GM12878 (cell line): ENCODE results near the gene MARF1. TPM values are rescaled to one million over a fixed set of nuclear protein-coding genes. Genes with fewer than 3 reads are reported as not detected.

Experiments used
- BMI1 ChIP-seq: fragments of 450-650 bp; IDR thresholded peaks from 2 replicates; pipeline ENCODE4 v1.6.1; 2016; ENCODE audit warnings: mild to moderate bottlenecking, moderate library complexity, borderline replicate concordance
- BRCA1 ChIP-seq: IDR thresholded peaks from 2 replicates; pipeline ENCODE4 v1.6.1; 2011; ENCODE audit warnings: low read depth, low read length, improper control_type of control experiment
- CBFB ChIP-seq: IDR thresholded peaks from 2 replicates; pipeline ENCODE4 v1.6.1; 2016; ENCODE audit warnings: antibody characterized with exemption, low read depth
- EGR1 ChIP-seq, 2 experiments: IDR thresholded peaks; 1 replicate in 1 of 2; 2 replicates in 1 of 2; pipeline ENCODE4 v1.6.1; 2011 to 2012; ENCODE audit warnings: low read depth in 2 of 2, low read length in 2 of 2, borderline replicate concordance in 1 of 2, mild to moderate bottlenecking in 1 of 2, moderate library complexity in 1 of 2
- EZH2 ChIP-seq: IDR thresholded peaks from 2 replicates; pipeline ENCODE4 v1.6.1; 2012; ENCODE audit warnings: low read depth, mild to moderate bottlenecking, control low read depth, inconsistent platforms, low read length, borderline replicate concordance; ENCODE audit not compliant: control insufficient read depth
- FOXK2 ChIP-seq: fragments of 450-650 bp; IDR thresholded peaks from 2 replicates; pipeline ENCODE4 v1.6.1; 2017; ENCODE audit warnings: mild to moderate bottlenecking, moderate library complexity
- IKZF2 ChIP-seq, 2 experiments: fragments of 450-650 bp; IDR thresholded peaks; 2 replicates each; pipeline ENCODE4 v1.6.1; 2017; ENCODE audit warnings: mild to moderate bottlenecking in 2 of 2, moderate library complexity in 2 of 2
- NFXL1 ChIP-seq: fragments of 450-650 bp; IDR thresholded peaks from 2 replicates; pipeline ENCODE4 v1.6.1; 2017; ENCODE audit warnings: antibody characterized with exemption, mild to moderate bottlenecking, borderline replicate concordance
- PAX8 ChIP-seq: fragments of 450-650 bp; IDR thresholded peaks from 2 replicates; pipeline ENCODE4 v1.6.1; 2017; ENCODE audit warnings: mild to moderate bottlenecking, moderate library complexity
- PBX3 ChIP-seq: IDR thresholded peaks from 2 replicates; pipeline ENCODE4 v1.6.1; 2011; ENCODE audit warnings: mild to moderate bottlenecking, low read depth, low read length, moderate library complexity; ENCODE audit not compliant: insufficient replicate concordance
- RAD21 ChIP-seq: IDR thresholded peaks from 2 replicates; pipeline ENCODE4 v1.6.1; 2011; ENCODE audit warnings: mild to moderate bottlenecking, low read depth, low read length, moderate library complexity; ENCODE audit not compliant: insufficient read depth
- RCOR1 ChIP-seq: conservative IDR thresholded peaks from 2 replicates; pipeline ENCODE4 v1.6.1; 2012; ENCODE audit warnings: low read depth, low read length, improper control_type of control experiment
- RFX5 ChIP-seq: IDR thresholded peaks from 2 replicates; pipeline ENCODE4 v1.6.1; 2011; ENCODE audit warnings: low read depth, low read length, improper control_type of control experiment
- SRF ChIP-seq, 2 experiments: IDR thresholded peaks; 2 replicates each; pipeline ENCODE4 v1.6.1; 2011; ENCODE audit warnings: low read depth in 2 of 2, low read length in 2 of 2, mild to moderate bottlenecking in 1 of 2, moderate library complexity in 1 of 2
- STAT1 ChIP-seq: fragments of 450-650 bp; conservative IDR thresholded peaks from 2 replicates; pipeline ENCODE4 v1.6.1; 2014; ENCODE audit warnings: antibody characterized with exemption, mild to moderate bottlenecking
- TCF7 ChIP-seq: IDR thresholded peaks from 2 replicates; pipeline ENCODE4 v1.6.1; 2014; ENCODE audit warnings: antibody characterized with exemption, borderline replicate concordance
- ZBTB33 ChIP-seq: fragments of 450-650 bp; IDR thresholded peaks from 2 replicates; pipeline ENCODE4 v1.6.1; 2017; ENCODE audit warnings: mild to moderate bottlenecking
- ZNF274 ChIP-seq: IDR thresholded peaks from one replicate; pipeline ENCODE4 v1.8.0; 2011; ENCODE audit not compliant: insufficient read length, insufficient read depth
- ZNF622 ChIP-seq: fragments of 450-650 bp; IDR thresholded peaks from 2 replicates; pipeline ENCODE4 v1.6.1; 2017; ENCODE audit warnings: mild to moderate bottlenecking, inconsistent platforms
- polyA plus RNA-seq, 11 experiments: library from polyadenylated mRNA; depleted of rRNA in 4 of 11; unstranded in 6 of 11; stranded (reverse) in 5 of 11; fragments of >200 nt; fragmentation: Nextera tagmentation in 4 of 11; fragmentation: Illumina TruSeq in 1 of 11; extraction: Ambion mirVana in 4 of 11; extraction: Trizol in 1 of 11; gene quantifications; 1 replicate in 1 of 11; 2 replicates in 10 of 11; pipeline versions ENCODE4 v1.2.1 to v1.2.3, GENCODE V29; 2011 to 2016; ENCODE audit warnings: inconsistent platforms in 2 of 11, missing spikeins in 2 of 11, low read depth in 1 of 11
- total RNA-seq, 4 experiments: library from RNA; depleted of rRNA in 3 of 4; stranded (reverse); fragments of >200 nt in 3 of 4; fragmentation: Illumina TruSeq in 1 of 4; extraction: Trizol in 1 of 4; gene quantifications; 2 replicates each; pipeline versions ENCODE4 v1.2.1 to v1.2.3, GENCODE V29; 2013 to 2021
- TF ChIP-seq, protein P1 (sequence below): IDR thresholded peaks from 2 replicates; pipeline ENCODE4 v1.6.1; 2011; ENCODE audit warnings: borderline replicate concordance, low read depth, mild to moderate bottlenecking, moderate library complexity, mixed read lengths, low read length; ENCODE audit not compliant: insufficient read depth; ENCODE audit errors: extremely low read length
- TF ChIP-seq, protein P2 (sequence below): fragments of 450-650 bp; IDR thresholded peaks from 2 replicates; pipeline ENCODE4 v1.6.1; 2017; ENCODE audit warnings: mild to moderate bottlenecking, moderate library complexity
- TF ChIP-seq, protein P3 (sequence below): fragments of 450-650 bp; IDR thresholded peaks from 2 replicates; pipeline ENCODE4 v1.6.1; 2017; ENCODE audit warnings: low read depth, mild to moderate bottlenecking, moderate library complexity

Gene MARF1
- total and polyA plus RNA-seq, 10 of the 15 experiments (the other 5 are each of a cell fraction or from before 2014, with no cell fraction given), result 4.5 to 40.1 (median 14.0) TPM

- no peak for TF ChIP-seq PAX8
- TF ChIP-seq ZNF622, result no peak
- no peak for TF ChIP-seq ZNF274
- TF ChIP-seq, protein P1, sequence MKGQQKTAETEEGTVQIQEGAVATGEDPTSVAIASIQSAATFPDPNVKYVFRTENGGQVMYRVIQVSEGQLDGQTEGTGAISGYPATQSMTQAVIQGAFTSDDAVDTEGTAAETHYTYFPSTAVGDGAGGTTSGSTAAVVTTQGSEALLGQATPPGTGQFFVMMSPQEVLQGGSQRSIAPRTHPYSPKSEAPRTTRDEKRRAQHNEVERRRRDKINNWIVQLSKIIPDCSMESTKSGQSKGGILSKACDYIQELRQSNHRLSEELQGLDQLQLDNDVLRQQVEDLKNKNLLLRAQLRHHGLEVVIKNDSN, result no peak
- TF ChIP-seq ZBTB33, result no peak
- TF ChIP-seq EZH2, result no peak
- TF ChIP-seq EGR1 (IDR thresholded peaks at IDR 0.05; ENCODE audit: borderline replicate concordance in 1 of 2, low read depth in 2 of 2, low read length in 2 of 2), result no peak
- TF ChIP-seq TCF7, result no peak
- TF ChIP-seq BMI1, result no peak
- peak; percentile 94 for TF ChIP-seq FOXK2
- TF ChIP-seq SRF (IDR thresholded peaks at IDR 0.05; ENCODE audit: low read depth in 2 of 2, low read length in 2 of 2), result no peak
- no peak for TF ChIP-seq PBX3
- TF ChIP-seq BRCA1, result no peak
- TF ChIP-seq IKZF2 (IDR thresholded peaks at IDR 0.05), result peak; percentile 35 to 47
- no peak for TF ChIP-seq STAT1
- TF ChIP-seq NFXL1, result no peak
- TF ChIP-seq, protein P2, sequence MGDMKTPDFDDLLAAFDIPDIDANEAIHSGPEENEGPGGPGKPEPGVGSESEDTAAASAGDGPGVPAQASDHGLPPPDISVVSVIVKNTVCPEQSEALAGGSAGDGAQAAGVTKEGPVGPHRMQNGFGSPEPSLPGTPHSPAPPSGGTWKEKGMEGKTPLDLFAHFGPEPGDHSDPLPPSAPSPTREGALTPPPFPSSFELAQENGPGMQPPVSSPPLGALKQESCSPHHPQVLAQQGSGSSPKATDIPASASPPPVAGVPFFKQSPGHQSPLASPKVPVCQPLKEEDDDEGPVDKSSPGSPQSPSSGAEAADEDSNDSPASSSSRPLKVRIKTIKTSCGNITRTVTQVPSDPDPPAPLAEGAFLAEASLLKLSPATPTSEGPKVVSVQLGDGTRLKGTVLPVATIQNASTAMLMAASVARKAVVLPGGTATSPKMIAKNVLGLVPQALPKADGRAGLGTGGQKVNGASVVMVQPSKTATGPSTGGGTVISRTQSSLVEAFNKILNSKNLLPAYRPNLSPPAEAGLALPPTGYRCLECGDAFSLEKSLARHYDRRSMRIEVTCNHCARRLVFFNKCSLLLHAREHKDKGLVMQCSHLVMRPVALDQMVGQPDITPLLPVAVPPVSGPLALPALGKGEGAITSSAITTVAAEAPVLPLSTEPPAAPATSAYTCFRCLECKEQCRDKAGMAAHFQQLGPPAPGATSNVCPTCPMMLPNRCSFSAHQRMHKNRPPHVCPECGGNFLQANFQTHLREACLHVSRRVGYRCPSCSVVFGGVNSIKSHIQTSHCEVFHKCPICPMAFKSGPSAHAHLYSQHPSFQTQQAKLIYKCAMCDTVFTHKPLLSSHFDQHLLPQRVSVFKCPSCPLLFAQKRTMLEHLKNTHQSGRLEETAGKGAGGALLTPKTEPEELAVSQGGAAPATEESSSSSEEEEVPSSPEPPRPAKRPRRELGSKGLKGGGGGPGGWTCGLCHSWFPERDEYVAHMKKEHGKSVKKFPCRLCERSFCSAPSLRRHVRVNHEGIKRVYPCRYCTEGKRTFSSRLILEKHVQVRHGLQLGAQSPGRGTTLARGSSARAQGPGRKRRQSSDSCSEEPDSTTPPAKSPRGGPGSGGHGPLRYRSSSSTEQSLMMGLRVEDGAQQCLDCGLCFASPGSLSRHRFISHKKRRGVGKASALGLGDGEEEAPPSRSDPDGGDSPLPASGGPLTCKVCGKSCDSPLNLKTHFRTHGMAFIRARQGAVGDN, result no peak
- no peak for TF ChIP-seq RCOR1
- peak; percentile 68 for TF ChIP-seq RAD21
- TF ChIP-seq, protein P3, sequence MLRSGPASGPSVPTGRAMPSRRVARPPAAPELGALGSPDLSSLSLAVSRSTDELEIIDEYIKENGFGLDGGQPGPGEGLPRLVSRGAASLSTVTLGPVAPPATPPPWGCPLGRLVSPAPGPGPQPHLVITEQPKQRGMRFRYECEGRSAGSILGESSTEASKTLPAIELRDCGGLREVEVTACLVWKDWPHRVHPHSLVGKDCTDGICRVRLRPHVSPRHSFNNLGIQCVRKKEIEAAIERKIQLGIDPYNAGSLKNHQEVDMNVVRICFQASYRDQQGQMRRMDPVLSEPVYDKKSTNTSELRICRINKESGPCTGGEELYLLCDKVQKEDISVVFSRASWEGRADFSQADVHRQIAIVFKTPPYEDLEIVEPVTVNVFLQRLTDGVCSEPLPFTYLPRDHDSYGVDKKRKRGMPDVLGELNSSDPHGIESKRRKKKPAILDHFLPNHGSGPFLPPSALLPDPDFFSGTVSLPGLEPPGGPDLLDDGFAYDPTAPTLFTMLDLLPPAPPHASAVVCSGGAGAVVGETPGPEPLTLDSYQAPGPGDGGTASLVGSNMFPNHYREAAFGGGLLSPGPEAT, result no peak
- TF ChIP-seq RFX5, result no peak
- no peak for TF ChIP-seq CBFB
Measured at GRCh38 chr16:15642557-15643047, 352 bp downstream of the MARF1 start (continued).
